Tongue (tissue), 2 donors: ENCODE measurements around the gene DRAXIN. TPM values are rescaled to one million over a fixed set of nuclear protein-coding genes. Genes with fewer than 3 reads are reported as not detected.

Source experiments
- DNase-seq: peaks from one replicate; pipeline ENCODE4 v3.0.0-alpha.2; 2015
- total RNA-seq: library from RNA; depleted of rRNA; stranded (reverse); fragments of >200 nt; gene quantifications from one replicate; pipeline ENCODE4 v1.2.3, GENCODE V29; 2014

The DRAXIN gene
- total RNA-seq, 1 donor from 2014 or later: 0.31 TPM

DNA sequence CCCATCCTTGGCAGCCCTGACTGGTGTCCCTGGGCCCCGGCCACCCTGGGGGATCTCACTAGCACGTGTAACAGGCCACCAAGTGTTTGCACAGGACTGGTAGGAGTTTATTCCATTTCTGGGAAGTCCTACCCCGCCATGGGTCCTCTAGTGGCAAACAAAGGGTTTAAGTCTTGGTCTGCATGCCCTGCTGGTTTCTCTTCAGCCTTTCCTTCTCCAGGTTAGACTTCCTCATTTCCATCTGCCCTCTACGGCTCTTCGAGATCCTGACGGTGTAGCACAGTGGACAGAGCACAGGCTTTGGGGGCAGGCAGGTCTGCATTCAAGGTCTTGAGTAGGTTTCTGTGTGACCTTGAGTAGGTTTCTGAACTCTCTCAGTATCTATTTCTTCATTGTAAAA lies 47.3 kb downstream of the DRAXIN start:
- DNase-seq: no peak

GRCh38 chr1:11740258-11741192 lies 49.0 kb downstream of the DRAXIN start:
- no peak for DNase-seq

- no peak for DNase-seq
Observed at GRCh38 chr1:11741482-11741881, 50.0 kb downstream of the DRAXIN start.

- no peak for DNase-seq
Observed at GRCh38 chr1:11741919-11742558, 50.5 kb downstream of the DRAXIN start.

DNA sequence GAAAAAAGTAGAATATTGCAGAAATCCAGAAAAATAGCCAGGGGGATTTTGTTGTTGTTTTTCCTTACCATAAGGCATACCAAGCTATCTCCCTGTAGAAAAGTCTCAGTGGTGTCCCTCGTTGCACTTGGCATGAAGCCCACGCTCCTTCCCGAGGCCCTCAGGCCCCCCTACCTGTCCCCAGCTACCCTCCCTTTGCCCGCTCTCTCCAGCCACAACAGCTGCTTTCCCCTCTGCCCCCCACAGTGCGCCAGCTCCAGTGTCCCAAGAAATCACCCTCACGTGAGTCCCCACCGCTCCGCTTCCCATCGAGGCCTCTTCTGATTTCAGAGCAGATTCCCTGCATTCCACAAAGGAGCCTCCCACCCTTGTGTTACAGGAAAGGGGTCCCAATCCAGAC lies 52.8 kb downstream of the DRAXIN start:
- no peak for DNase-seq

DNA sequence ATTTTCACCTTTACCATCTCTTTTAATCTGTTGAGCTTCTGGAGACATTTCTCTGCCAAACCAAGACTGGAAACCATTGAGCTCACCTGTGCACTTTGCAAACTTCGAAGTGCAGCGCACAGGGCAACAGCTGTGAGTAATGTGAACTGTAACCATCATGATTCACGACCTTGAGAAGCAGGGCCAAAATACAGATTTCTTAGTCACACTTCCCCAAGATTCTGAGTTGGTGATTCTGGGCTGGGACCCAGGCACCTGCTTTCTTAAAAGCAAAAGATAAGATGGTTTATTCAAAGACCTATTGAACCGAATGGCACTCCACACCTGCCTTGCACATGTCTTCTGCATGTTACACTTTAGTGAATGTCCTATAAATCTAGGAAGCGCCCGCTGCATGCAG lies 54.6 kb downstream of the DRAXIN start:
- no peak for DNase-seq

- DNase-seq: no peak
Observed at GRCh38 chr1:11746795-11747487, 55.4 kb downstream of the DRAXIN start.

DNA sequence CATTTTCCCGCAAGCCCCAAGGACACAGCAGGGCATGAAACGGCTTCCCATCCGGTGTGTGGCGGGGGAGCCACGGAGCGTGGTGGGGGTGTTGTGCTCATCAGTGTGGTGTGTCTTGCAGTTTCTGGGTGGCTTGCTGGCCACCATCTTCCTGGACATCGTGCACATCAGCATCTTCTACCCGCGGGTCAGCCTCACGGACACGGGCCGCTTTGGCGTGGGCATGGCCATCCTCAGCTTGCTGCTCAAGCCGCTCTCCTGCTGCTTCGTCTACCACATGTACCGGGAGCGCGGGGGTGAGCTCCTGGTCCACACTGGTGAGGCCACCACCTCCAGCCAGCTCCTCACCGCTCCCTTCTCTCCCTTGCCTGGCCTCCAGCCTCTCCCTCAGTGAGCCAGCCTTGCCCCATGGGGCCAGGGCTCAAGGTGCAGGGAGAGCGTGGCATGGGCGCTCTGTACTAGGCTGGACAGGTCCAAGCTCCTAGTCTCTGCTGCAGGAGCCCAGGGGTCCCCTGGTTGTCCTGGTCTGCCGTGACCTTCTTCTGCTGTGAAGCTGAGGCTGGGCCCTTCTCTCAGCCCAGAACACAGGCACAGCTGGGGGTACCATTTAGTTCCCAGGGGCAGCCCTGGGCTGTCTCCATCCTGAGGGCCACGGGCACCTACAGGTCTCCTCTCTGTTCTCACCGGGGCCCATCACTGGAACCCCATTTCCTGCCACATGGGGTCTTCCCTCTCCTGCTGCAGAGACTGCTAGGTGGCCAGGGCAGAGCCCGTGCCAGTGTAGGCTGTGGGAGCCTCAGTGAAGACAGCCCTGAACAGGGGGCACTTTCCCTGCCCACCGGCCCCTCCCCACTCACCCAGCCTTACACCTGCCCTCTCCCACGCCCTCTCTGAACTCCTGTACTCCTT lies 57.0 kb downstream of the DRAXIN start:
- DNase-seq: no peak

GRCh38 chr1:11749203-11749689 lies 57.7 kb downstream of the DRAXIN start:
- DNase-seq: no peak

- no peak for DNase-seq
Observed at GRCh38 chr1:11749996-11750395, 58.5 kb downstream of the DRAXIN start.

- DNase-seq: no peak
Observed at GRCh38 chr1:11751087-11751486, 59.6 kb downstream of the DRAXIN start.

GRCh38 chr1:11752359-11753088 lies 61.0 kb downstream of the DRAXIN start:
- no peak for DNase-seq

- no peak for DNase-seq
Observed at GRCh38 chr1:11753555-11754208, 62.2 kb downstream of the DRAXIN start.

DNA sequence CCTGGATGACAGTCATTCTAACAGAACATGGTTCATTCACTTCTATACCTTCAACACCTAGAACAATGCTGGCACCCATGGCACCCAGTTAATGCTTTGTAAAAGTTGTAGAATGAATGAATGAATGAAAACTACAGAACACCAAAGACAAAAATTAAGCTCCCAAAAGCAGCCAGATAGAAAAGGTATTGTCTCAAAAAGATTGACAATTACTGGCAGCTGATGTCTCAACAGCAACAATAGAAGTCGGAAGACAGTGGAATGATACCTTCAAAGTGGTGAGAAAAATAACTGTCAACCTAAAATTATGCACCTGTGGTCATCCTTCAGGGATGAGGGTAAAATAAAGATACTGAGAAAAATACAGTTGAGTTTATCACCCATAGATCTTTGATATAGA lies 65.5 kb downstream of the DRAXIN start:
- DNase-seq: no peak

GRCh38 chr1:11759791-11760190 lies 68.3 kb downstream of the DRAXIN start:
- DNase-seq: no peak

DNA sequence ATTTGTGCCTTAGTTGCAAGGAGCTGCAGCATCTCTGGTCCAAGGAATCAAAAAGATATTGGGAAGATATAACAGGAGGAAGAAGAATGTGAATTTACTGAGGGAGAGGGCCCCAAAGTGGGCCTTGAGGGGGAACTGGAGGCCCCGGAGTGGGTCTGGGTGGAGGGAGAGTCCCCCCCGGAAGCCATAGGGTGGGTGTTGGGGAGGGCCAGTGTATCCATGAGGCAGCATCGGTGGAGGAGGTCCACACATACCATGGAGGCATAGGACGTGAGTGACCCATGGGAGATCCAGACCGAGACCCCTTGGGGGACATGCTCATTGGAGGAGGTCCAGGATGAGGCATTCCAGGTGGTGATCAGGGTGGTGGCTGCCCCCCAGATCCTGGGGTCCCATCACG lies 69.8 kb downstream of the DRAXIN start:
- DNase-seq: no peak

DNA sequence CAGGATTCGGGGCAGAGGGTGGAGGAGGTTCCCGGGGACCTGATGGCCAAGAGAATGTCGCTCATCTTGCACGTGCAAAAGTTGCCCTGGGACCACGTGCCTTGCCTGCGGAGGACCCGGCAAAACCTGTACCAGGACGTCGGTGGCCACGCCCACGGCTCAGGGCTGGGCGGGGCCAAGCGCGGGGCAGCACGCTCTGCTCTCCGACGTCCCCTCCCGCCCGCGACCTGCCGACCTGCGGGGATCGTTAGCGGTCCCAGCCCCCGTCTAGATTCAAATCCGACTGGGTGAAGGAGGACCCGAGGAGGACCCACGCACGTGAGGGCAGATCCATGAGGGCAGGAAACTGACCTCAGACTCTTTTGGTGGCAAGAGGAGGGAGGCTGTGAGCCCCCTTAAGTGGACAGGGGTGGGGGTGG lies 70.5 kb downstream of the DRAXIN start, which contains the start of gene C1orf167:
Gene C1orf167, plus strand, starts transcription at position 206 of the 419 bp plus-strand sequence. CDS start 2,208 bp downstream, outside the sequence.
- DNase-seq: no peak

DNA sequence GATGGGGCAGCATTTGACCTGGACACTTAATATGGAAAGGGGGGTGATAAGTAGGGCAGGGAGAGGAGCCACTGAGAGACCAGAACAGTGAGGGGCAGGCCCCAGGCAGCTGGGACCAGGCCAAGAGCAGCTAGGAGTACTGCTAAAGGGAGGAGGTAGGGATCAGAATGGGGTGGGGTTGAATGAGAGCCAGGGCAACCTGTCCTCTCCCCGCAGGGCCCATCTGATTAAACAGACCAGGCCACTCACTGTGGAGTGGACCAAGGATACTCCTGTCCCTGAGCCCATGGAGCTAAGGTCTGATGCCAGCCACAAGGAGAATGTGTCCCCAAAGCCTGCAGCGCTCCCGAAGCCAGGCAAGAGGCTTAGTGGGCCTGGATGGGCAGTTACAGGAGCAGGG lies 72.6 kb downstream of the DRAXIN start:
- DNase-seq: no peak

GRCh38 chr1:11764519-11764918 lies 73.0 kb downstream of the DRAXIN start:
- DNase-seq: no peak
